ENCODE measurements around the gene OLFM1.
A peak's percentile ranks its signal among the peaks of the same experiment; 100 is the strongest.

Gene OLFM1

GRCh38 chr9:135087489-135087792 is at the start of gene OLFM1:
Gene OLFM1, plus strand, starts transcription at chr9:135087668. Its CDS starts 322 bp downstream, at chr9:135087990.
- peak; percentile 81 for DNase-seq

- no peak for DNase-seq
Measured at GRCh38 chr9:135038331-135038730, 49.1 kb upstream of the OLFM1 start.

- no peak for DNase-seq
Measured at GRCh38 chr9:135038826-135039225, 48.6 kb upstream of the OLFM1 start.

- peak; percentile 27 for DNase-seq
Measured at GRCh38 chr9:135039266-135039870, 48.1 kb upstream of the OLFM1 start.

GRCh38 chr9:135039916-135040645 is 47.4 kb upstream of the OLFM1 start:
- DNase-seq = peak; percentile 44

GRCh38 chr9:135040892-135041291 is 46.6 kb upstream of the OLFM1 start:
- DNase-seq = no peak

GRCh38 chr9:135043345-135043744 is 44.1 kb upstream of the OLFM1 start:
- no peak for DNase-seq

- DNase-seq = no peak
Measured at GRCh38 chr9:135045264-135045927, 42.1 kb upstream of the OLFM1 start.

GRCh38 chr9:135045928-135046738 is 41.3 kb upstream of the OLFM1 start:
- no peak for DNase-seq

GRCh38 chr9:135046739-135047350 is 40.6 kb upstream of the OLFM1 start:
- DNase-seq = no peak

- no peak for DNase-seq
Measured at GRCh38 chr9:135047521-135047920, 39.9 kb upstream of the OLFM1 start.

- no peak for DNase-seq
Measured at GRCh38 chr9:135048046-135048757, 39.3 kb upstream of the OLFM1 start.

- DNase-seq = no peak
Measured at GRCh38 chr9:135048758-135049444, 38.6 kb upstream of the OLFM1 start.

GRCh38 chr9:135049460-135049859 is 38.0 kb upstream of the OLFM1 start:
- no peak for DNase-seq

GRCh38 chr9:135050072-135050990 is 37.1 kb upstream of the OLFM1 start:
- DNase-seq = no peak

GRCh38 chr9:135051316-135052038 is 36.0 kb upstream of the OLFM1 start:
- DNase-seq = no peak

GRCh38 chr9:135053133-135053532 is 34.3 kb upstream of the OLFM1 start:
- DNase-seq = no peak

GRCh38 chr9:135055181-135055580 is 32.3 kb upstream of the OLFM1 start:
- DNase-seq = no peak

GRCh38 chr9:135056541-135056940 is 30.9 kb upstream of the OLFM1 start:
- no peak for DNase-seq
